HG02885 (cell line): ENCODE data around the gene TIMM23B.
"Not testable (repeated sequence)": the region's sequence is repeated elsewhere in the genome, so short reads cannot be mapped to it uniquely, and the experiment has no call there.

Experiments
- ATAC-seq: cut with Tn5 transposase; IDR thresholded peaks from one replicate; pipeline ENCODE4 v1.9.1; 2021; ENCODE audit warnings: mild to moderate bottlenecking; ENCODE audit not compliant: unreplicated experiment, poor library complexity

Gene TIMM23B

GRCh38 chr10:49941447-49942338 lies at the start of gene TIMM23B, which contains the start of gene PARG:
TIMM23B (plus strand) TSS chr10:49942053; CDS start chr10:49942195, 142 bp downstream.
PARG (minus strand) TSS chr10:49942027; CDS start chr10:49941725, 302 bp downstream.
- peak; percentile 70 for ATAC-seq

DNA sequence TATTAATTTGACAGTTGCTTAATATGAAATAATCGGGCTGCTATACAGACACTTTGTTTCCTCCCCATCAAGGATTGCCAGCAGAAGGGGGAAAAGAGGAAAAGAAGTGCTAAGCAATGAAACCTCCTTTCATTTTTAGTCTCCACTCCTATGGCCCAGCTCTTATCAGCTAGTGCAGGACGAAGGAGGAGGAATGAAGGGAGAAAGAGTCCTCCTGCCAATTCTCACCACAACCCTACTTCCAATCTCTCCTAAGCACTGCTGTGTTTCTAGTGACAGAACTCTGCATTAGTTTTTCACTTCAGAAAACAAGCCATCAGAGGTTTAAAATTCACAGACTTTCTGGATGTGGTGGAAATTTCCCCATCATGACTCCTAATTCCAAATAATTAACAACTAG lies 41.9 kb upstream of the TIMM23B start:
- ATAC-seq = not testable (repeated sequence)

DNA sequence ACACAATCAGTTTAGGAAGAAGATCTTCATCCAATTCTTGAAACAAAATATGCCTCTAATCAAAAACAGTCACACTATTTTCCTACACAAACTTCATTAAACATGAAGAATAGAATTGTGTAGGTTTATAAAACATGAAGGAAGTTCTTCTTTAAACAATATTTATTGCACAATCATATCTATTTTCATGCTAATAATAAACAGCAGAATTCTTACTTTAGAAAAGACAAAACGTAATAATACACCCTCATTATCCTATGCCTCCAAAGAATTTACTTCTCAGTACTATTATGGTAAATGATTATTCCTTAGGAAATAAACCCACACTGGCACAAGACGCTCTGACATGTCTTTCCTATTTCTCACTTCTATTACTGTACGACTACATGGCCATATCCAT lies 41.4 kb upstream of the TIMM23B start:
- not testable (repeated sequence) for ATAC-seq

DNA sequence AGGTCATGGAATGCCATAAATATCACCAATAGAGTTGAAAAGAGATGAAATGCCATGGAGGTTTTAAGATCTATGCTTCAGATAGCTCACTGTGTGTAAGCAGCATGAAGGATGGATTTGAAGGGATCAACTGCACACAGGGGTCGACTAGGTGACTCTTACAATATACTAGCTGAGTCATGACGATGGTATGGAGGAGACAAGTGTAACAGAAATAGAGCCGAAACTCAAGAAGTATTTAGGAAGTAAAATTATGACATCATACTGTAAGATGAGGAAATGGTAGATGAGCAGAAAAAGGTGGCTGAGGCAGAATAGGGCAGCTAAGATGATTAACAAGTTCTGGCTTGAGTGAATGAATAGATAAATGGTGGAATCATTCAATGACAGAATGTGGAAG lies 38.0 kb upstream of the TIMM23B start:
- ATAC-seq = not testable (repeated sequence)

DNA sequence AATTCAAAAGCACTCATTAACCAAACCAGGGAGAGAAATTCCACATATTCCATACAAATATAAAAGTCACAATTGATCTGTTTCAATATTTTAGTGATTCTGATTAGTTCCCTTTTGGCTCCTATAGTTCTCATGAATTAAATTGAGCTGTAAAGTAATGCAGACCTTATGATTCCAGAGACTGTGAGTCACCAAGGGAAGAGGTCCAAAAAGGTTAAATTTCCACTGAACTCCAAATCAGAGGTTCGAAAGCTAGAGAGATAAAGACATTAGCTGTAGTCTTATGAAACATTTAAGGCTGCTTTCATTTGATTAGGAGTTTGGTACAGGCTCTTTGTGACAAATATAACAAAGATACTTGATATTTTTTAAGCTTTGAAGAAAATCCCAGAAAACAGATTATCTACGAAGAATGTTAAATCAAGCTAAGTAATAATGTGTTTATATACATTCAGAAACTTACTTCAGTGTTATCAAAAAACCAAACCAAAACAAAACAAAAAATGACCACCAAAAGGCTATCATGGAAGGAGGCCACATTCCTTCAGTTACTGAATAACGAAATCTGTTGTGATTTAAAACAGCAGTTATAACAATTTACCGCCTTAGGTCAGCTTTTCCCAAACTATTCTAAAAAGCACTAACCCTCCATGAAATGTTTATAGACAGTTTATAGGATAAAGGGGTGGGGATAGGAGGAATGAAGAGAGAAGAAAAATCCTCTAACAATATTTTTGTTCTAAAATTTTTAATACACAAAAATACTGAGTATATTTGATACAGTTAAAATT lies 33.4 kb upstream of the TIMM23B start:
- ATAC-seq = not testable (repeated sequence)

GRCh38 chr10:49910295-49910694 lies 31.6 kb upstream of the TIMM23B start:
- ATAC-seq = not testable (repeated sequence)

DNA sequence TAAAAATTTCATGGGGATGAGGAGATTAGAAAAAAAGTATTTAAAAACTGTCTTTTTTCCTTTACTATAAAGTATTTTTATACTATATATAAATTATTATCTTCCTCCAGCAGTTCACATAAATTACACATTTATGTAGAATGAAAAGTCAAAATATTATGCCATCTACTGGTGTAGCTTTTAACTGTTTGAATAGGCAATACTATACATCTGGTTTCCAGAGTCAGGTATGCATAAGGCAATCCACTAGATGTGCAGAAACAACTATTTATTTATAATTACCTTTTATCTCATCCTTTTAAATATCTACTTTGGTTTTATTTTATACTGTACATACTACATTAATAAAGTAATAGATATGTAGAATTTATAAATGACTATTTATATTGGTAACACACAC lies 25.4 kb upstream of the TIMM23B start:
- ATAC-seq = not testable (repeated sequence)

DNA sequence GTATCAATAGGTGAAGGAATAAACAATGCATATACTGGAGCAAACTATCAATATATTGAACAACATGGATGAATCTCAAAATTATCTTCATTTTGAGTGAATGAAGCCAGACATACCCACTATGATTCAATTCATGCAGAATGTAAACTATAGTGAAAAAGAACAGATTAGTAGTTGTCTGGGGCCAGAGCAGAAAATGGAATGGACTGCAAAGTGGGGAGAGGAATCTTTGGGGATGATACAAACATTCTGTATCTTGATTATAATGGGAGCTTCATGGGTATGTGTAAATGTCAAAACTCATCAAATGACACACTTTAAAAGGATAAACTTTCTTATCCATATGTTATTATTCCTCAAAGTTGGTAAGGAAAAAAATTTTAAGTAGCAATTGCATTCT lies 23.9 kb upstream of the TIMM23B start:
- not testable (repeated sequence) for ATAC-seq

- ATAC-seq = not testable (repeated sequence)
Observed at GRCh38 chr10:49922041-49922440, 19.8 kb upstream of the TIMM23B start.

DNA sequence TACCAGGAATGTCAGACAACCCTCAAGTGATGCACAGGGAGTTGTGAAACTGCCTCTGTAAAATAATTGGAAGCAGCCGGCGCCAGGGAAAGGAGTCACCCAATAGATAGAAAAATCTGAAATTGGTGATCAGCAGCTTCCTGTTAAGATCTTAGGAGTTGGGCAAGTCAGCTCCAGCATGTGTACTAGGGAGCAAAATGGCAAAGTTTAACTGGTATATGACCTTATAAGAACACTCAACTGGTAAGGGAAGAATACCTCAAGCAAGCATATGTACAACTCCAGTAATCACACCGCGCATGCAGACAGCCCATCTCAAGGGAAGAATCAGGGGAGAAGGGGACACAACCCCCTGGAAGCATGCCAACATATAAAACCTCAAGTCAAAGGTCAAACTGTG lies 18.3 kb upstream of the TIMM23B start:
- not testable (repeated sequence) for ATAC-seq

- not testable (repeated sequence) for ATAC-seq
Observed at GRCh38 chr10:49931276-49931675, 10.6 kb upstream of the TIMM23B start.

GRCh38 chr10:49931959-49932728 lies 9.7 kb upstream of the TIMM23B start:
- not testable (repeated sequence) for ATAC-seq

DNA sequence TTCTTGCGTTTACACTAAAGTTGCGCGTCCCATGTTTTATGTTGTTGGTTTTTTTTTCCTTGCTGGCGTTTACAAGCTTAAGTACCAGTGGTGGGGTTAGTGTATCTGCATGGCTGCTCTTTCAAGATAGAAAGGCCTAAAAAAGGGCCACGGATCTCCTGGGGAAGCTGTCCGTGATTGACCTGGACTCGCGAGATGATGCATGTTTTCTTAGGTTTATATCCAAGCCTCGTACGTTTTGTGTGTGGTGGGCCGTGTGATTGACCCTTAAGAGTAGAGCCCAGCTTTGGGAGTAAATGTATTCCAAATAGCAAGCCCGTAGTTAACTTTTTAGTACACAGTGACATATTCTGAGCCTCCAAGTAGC lies 469 bp downstream of the TIMM23B start:
- ATAC-seq = peak; percentile 9

- ATAC-seq = not testable (repeated sequence)
Observed at GRCh38 chr10:49943607-49944006, 1.8 kb downstream of the TIMM23B start.

DNA sequence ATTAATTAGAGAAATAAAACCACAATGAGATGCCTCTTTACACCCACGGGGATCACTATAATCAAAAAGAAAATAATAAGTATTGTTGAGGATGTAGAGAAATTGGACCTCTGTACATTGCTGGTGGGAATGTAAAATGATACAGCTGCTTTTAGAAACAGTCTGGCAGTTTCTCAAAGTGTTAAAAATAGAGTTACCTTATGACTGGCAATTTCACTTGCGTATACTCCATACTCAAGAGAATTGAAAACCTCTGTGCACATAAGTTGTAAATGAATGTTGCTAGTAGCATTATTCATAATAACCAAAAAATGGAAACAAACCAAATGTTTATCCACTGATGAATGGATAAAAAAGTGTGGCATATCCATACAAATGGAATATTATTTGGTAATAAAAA lies 6.3 kb downstream of the TIMM23B start:
- peak; percentile 91 for ATAC-seq

- ATAC-seq = not testable (repeated sequence)
Observed at GRCh38 chr10:49948737-49949136, 6.9 kb downstream of the TIMM23B start.

DNA sequence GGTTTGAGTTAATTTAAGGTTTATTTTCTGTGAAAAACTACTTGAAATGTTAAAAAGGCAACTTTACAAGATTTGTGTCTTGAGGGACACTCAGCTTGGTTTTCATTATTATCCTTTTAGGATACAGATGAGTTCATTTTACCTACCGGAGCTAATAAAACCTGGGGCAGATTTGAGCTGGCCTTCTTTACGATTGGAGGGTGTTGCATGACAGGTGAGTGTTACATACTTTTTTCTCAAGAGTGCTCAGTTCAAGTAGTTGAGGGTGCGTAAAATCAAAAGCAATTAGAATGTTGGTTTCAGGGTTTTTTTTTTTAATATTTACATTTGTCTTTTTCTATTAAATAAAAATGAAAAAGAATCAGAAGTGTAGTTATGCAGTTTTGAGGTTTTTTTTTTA lies 10.2 kb downstream of the TIMM23B start:
- ATAC-seq = not testable (repeated sequence)

DNA sequence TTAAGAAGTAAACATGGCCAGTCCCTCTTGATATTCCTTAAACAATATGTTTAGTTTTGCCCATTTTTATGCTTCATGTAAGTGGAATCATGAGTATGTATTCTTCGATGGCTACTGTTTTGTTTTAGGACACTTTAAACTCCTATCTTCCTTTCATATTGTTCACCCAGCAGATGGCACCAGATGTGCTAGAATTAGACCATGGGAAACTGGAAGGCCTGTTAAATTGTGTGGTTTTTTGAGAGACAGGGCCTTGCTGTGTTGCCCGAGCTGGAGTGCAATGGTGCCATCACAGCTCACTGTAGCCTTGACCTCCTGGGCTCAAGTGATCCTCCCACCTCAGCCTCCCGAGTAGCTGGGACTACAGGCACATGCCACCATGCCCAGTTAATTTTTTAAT lies 11.3 kb downstream of the TIMM23B start:
- not testable (repeated sequence) for ATAC-seq

GRCh38 chr10:49970331-49970857 lies 28.5 kb downstream of the TIMM23B start:
- not testable (repeated sequence) for ATAC-seq

GRCh38 chr10:49971466-49971865 lies 29.6 kb downstream of the TIMM23B start:
- ATAC-seq = not testable (repeated sequence)
